ENCODE data around the gene BZW2.

BZW2 gene

GRCh38 chr7:16710651-16711050 is 64.7 kb downstream of the BZW2 start:
- TF ChIP-seq EZH2 (IDR thresholded peaks at IDR 0.05) (no peak), FOXP2 (optimal IDR thresholded peaks at IDR 0.05; ENCODE audit: control extremely low read depth, extremely low read length, insufficient read depth) (no peak), POLR2AphosphoS5 (IDR thresholded peaks at IDR 0.05; ENCODE audit: borderline replicate concordance, low read depth, low read length) (peak; percentile 70; the same call in 1 of the 2 replicates)
- H3K4me3 ChIP-seq = peak overlapping the region; percentile 47
- peak overlapping the region; percentile 61 for H3K9ac ChIP-seq (ENCODE audit: insufficient read length)
- peaks cover 30% of the 10 kb centered on the region for H3K36me3 ChIP-seq (ENCODE audit: insufficient read depth, low read length)
- H3K27ac ChIP-seq = peak overlapping the region; percentile 99
- H3K9me3 ChIP-seq (ENCODE audit: low read depth, low read length) = no peaks in the 10 kb centered on the region
- DNase-seq (ENCODE audit: low read depth, low spot score) = peak; percentile 92

GRCh38 chr7:16711730-16712129 is 65.7 kb downstream of the BZW2 start:
- Histone ChIP-seq H3K27ac (peak overlapping the region; percentile 99), H3K9ac (ENCODE audit: insufficient read length) (peak overlapping the region; percentile 61), H3K36me3 (ENCODE audit: insufficient read depth, low read length) (peaks cover 19% of the 10 kb centered on the region), H3K4me3 (peak overlapping the region; percentile 5; the same call in 1 of the 2 replicates), H3K9me3 (ENCODE audit: low read depth, low read length) (no peaks in the 10 kb centered on the region)
- TF ChIP-seq POLR2AphosphoS5 (IDR thresholded peaks at IDR 0.05; ENCODE audit: borderline replicate concordance, low read depth, low read length) (no peak), FOXP2 (optimal IDR thresholded peaks at IDR 0.05; ENCODE audit: control extremely low read depth, extremely low read length, insufficient read depth) (no peak), EZH2 (IDR thresholded peaks at IDR 0.05) (no peak)
- DNase-seq (ENCODE audit: low read depth, low spot score) = no peak

DNA sequence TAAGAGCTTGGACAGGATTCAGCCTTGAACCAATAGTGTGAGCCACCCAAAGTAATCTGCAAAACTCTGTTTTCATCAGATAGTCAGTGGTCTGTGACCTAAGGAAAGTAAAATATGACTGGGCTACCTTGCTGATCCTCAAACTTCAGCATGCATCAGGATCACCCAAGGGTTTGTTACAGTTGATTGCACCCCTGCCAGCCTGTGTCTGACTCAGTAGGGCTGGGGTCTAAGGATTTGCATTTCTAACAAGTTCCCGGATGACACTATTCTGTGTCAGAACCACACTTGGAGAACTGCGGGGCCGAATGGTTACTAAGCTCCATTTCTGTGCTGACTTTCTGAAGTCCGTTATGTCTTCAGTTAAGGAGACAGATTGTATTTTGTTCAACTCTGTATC is 66.9 kb downstream of the BZW2 start:
- TF ChIP-seq EZH2 (IDR thresholded peaks at IDR 0.05) (no peak), POLR2AphosphoS5 (IDR thresholded peaks at IDR 0.05; ENCODE audit: borderline replicate concordance, low read depth, low read length) (no peak), FOXP2 (optimal IDR thresholded peaks at IDR 0.05; ENCODE audit: control extremely low read depth, extremely low read length, insufficient read depth) (no peak)
- H3K4me3 ChIP-seq = no peak overlapping the region
- H3K9me3 ChIP-seq (ENCODE audit: low read depth, low read length) = no peaks in the 10 kb centered on the region
- H3K36me3 ChIP-seq (ENCODE audit: insufficient read depth, low read length) = peaks cover 9% of the 10 kb centered on the region
- peak overlapping the region; percentile 99 for H3K27ac ChIP-seq
- no peak for DNase-seq (ENCODE audit: low read depth, low spot score)
- no peak overlapping the region for H3K9ac ChIP-seq (ENCODE audit: insufficient read length)

DNA sequence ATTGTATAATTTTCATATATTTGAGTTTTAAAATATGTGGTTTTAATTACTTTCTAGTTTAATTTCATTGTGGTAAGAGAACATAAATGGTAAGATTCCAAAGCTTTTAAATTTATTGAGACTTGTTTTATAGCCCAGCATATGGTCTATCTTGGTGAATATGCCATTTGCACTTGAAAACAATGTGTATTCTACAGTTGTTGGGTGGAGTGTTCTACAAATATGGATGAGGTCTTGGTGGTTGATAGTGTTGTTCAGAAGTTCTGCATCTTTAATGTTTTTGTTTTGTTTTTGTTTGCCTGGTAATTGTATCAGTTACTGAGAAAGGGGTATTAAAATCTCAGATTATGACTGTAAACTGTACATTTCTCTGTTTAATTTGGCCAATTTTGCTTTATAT is 69.9 kb downstream of the BZW2 start:
- no peak for TF ChIP-seq EZH2 (IDR thresholded peaks at IDR 0.05)
- no peak for TF ChIP-seq POLR2AphosphoS5 (IDR thresholded peaks at IDR 0.05; ENCODE audit: borderline replicate concordance, low read depth, low read length)
- no peak for TF ChIP-seq FOXP2 (optimal IDR thresholded peaks at IDR 0.05; ENCODE audit: control extremely low read depth, extremely low read length, insufficient read depth)
- H3K9ac ChIP-seq (ENCODE audit: insufficient read length) = no peak overlapping the region
- peaks cover 6% of the 10 kb centered on the region for H3K36me3 ChIP-seq (ENCODE audit: insufficient read depth, low read length)
- no peaks in the 10 kb centered on the region for H3K9me3 ChIP-seq (ENCODE audit: low read depth, low read length)
- peak overlapping the region; percentile 99; the same call in 1 of the 2 replicates for H3K27ac ChIP-seq
- H3K4me3 ChIP-seq = no peak overlapping the region
- no peak for DNase-seq (ENCODE audit: low read depth, low spot score)

- no peak for DNase-seq (ENCODE audit: low read depth, low spot score)
- H3K27ac ChIP-seq = no peak overlapping the region
- no peaks in the 10 kb centered on the region for H3K9me3 ChIP-seq (ENCODE audit: low read depth, low read length)
- no peak for TF ChIP-seq FOXP2 (optimal IDR thresholded peaks at IDR 0.05; ENCODE audit: control extremely low read depth, extremely low read length, insufficient read depth)
- no peak for TF ChIP-seq EZH2 (IDR thresholded peaks at IDR 0.05)
- no peak for TF ChIP-seq POLR2AphosphoS5 (IDR thresholded peaks at IDR 0.05; ENCODE audit: borderline replicate concordance, low read depth, low read length)
- no peak overlapping the region for H3K9ac ChIP-seq (ENCODE audit: insufficient read length)
- no peak overlapping the region for H3K4me3 ChIP-seq
- peaks cover 1% of the 10 kb centered on the region; the same call in 1 of the 2 replicates for H3K36me3 ChIP-seq (ENCODE audit: insufficient read depth, low read length)
Measured at GRCh38 chr7:16718111-16718656, 72.2 kb downstream of the BZW2 start.

GRCh38 chr7:16719699-16720098 is 73.7 kb downstream of the BZW2 start:
- TF ChIP-seq POLR2AphosphoS5 (IDR thresholded peaks at IDR 0.05; ENCODE audit: borderline replicate concordance, low read depth, low read length) (no peak), EZH2 (IDR thresholded peaks at IDR 0.05) (no peak), FOXP2 (optimal IDR thresholded peaks at IDR 0.05; ENCODE audit: control extremely low read depth, extremely low read length, insufficient read depth) (no peak)
- no peaks in the 10 kb centered on the region for H3K9me3 ChIP-seq (ENCODE audit: low read depth, low read length)

GRCh38 chr7:16721541-16721940 is 75.6 kb downstream of the BZW2 start:
- Histone ChIP-seq H3K9me3 (ENCODE audit: low read depth, low read length) (no peaks in the 10 kb centered on the region), H3K4me3 (no peak overlapping the region), H3K9ac (ENCODE audit: insufficient read length) (no peak overlapping the region), H3K27ac (no peak overlapping the region), H3K36me3 (ENCODE audit: insufficient read depth, low read length) (no peaks in the 10 kb centered on the region)
- TF ChIP-seq FOXP2 (optimal IDR thresholded peaks at IDR 0.05; ENCODE audit: control extremely low read depth, extremely low read length, insufficient read depth) = no peak
- TF ChIP-seq EZH2 (IDR thresholded peaks at IDR 0.05) = no peak
- no peak for TF ChIP-seq POLR2AphosphoS5 (IDR thresholded peaks at IDR 0.05; ENCODE audit: borderline replicate concordance, low read depth, low read length)
- no peak for DNase-seq (ENCODE audit: low read depth, low spot score)

More at GRCh38 chr7:16719699-16720098, 73.7 kb downstream of the BZW2 start:
- 0 out of 2 replicates have a peak overlapping the region, but pooled peaks have one; percentile 8 for H3K27ac ChIP-seq
- no peaks in the 10 kb centered on the region for H3K36me3 ChIP-seq (ENCODE audit: insufficient read depth, low read length)
- no peak overlapping the region for H3K4me3 ChIP-seq
- H3K9ac ChIP-seq (ENCODE audit: insufficient read length) = no peak overlapping the region
- DNase-seq (ENCODE audit: low read depth, low spot score) = no peak

DNA sequence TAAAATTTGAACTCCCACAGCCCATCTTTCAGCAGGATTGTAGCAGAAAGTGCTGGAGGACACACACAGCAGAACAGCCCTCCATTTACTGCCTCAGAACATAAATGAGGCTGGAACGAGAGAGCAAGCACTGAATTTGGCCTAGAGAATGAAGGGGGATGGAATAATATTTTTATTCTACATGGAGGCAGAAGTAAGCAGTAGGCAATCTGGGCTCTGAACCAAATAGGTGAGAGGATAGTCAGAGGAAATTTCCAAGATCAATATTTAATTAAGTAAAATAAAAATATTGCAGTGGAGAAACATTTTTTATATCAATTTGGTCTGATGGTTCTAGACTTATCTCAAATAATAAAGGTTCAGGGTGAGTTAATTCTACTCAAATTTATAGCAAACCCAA is 78.4 kb downstream of the BZW2 start:
- H3K36me3 ChIP-seq (ENCODE audit: insufficient read depth, low read length) = no peaks in the 10 kb centered on the region
- TF ChIP-seq POLR2AphosphoS5 (IDR thresholded peaks at IDR 0.05; ENCODE audit: borderline replicate concordance, low read depth, low read length) = no peak
- no peak for TF ChIP-seq FOXP2 (optimal IDR thresholded peaks at IDR 0.05; ENCODE audit: control extremely low read depth, extremely low read length, insufficient read depth)
- TF ChIP-seq EZH2 (IDR thresholded peaks at IDR 0.05) = no peak
- H3K27ac ChIP-seq = no peak overlapping the region; the same call in 1 of the 2 replicates
- no peak overlapping the region for H3K4me3 ChIP-seq
- no peak for DNase-seq (ENCODE audit: low read depth, low spot score)
- H3K9ac ChIP-seq (ENCODE audit: insufficient read length) = no peak overlapping the region
- no peaks in the 10 kb centered on the region for H3K9me3 ChIP-seq (ENCODE audit: low read depth, low read length)

DNA sequence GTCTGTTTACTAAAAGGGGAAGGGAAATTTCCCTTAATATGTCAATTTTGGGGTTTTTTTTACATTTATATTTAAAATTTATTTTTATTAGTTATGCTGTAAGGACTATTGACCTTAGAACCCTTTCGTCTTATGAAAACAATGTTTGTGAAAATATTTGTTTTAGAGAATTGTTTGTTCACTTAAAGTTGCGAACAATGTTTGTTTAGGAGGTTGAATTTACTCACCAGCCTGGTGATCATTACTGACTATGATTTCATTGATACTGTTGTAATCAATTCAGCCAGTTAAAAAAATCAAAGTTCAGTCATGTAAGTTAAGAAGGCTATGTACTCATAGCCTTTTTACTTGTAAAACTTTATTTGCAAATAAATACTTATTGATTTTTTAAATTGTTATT is 80.2 kb downstream of the BZW2 start:
- no peak for DNase-seq (ENCODE audit: low read depth, low spot score)
- no peak overlapping the region for H3K4me3 ChIP-seq
- no peak overlapping the region for H3K9ac ChIP-seq (ENCODE audit: insufficient read length)
- no peak for TF ChIP-seq EZH2 (IDR thresholded peaks at IDR 0.05)
- TF ChIP-seq FOXP2 (optimal IDR thresholded peaks at IDR 0.05; ENCODE audit: control extremely low read depth, extremely low read length, insufficient read depth) = no peak
- no peak for TF ChIP-seq POLR2AphosphoS5 (IDR thresholded peaks at IDR 0.05; ENCODE audit: borderline replicate concordance, low read depth, low read length)
- no peaks in the 10 kb centered on the region for H3K9me3 ChIP-seq (ENCODE audit: low read depth, low read length)
- H3K27ac ChIP-seq = no peak overlapping the region
- H3K36me3 ChIP-seq (ENCODE audit: insufficient read depth, low read length) = no peaks in the 10 kb centered on the region

Measured in SK-N-MC (cell line).